Posterior cingulate gyrus (tissue), 11 donors: ENCODE measurements around the gene FOXK2.
A peak's percentile ranks its signal among the peaks of the same experiment; 100 is the strongest.
"Not testable (repeated sequence)": the region's sequence is repeated elsewhere in the genome, so short reads cannot be mapped to it uniquely, and the experiment has no call there.

Experiments used
- DNase-seq, 10 donors: peaks; one replicate each; pipeline versions ENCODE4 v3.0.0 to v3.0.0-alpha.2; 2020 to 2021; ENCODE audit warnings: mixed read lengths in 3 of 10
- intact Hi-C: fragments of 100-400 bp; cut with DNase I; formaldehyde crosslinking; loops from one replicate; pipeline ENCODE4 v1.15.1; 2023

Gene FOXK2

DNA sequence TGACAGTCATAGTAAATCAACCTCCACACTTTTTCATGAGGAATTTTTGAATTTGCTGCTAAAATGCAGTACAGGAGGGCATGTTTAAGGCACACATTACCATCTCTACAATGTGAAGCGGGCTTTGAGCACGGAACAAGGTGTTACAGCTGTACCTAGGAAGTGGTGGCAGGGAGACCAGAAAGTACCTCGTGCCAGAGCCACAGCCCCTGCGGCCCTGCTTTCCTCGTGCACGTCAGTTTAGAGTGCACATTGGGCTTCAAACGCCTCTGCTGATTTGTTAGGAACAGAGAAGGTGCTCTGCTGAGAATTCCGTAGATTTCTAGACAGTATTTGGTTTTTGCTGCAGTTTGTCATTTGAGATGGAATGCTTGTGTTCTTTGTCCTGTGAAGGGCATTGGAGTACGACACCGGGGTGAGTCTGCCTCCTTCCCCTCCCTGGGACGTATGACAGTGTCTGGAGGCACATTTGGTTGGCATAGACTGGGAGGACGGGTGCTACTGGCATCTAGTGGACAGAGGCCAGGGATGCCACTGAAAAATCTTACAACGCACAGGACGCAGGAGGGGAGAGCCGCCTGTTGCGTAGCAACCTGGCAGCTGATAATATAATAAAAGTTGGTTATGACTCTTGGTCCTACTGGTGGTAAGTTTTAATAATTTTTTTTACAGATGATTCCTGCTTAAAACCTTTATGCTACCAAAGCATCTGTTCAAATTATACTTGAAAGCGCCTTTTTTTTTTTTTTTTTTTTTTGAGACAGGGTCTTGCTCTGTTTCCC is 9.1 kb downstream of the FOXK2 start:
- peak in 8 of 10 donors; percentile 59 to 95 (median 64) for DNase-seq
- intact Hi-C loops: no loop called here

DNA sequence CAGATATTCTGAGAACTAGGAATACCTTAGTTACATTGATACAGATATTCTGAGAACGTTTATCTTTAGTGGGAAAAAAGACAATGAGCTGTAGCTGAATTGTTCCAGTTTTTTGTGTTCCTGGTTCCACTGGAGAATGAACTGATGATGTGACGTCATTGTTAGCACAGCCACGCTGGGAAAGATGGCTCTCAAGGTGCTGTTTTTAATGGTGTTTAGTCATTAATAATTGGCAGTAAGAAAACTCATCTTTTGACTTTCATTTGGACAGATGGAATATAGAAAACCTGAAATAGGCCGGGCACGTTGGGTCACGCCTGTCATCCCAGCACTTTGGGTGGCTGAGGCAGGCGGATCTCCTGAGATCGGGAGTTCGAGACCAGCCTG is 10.4 kb downstream of the FOXK2 start:
- intact Hi-C loops: no loop called here
- no peak for DNase-seq

DNA sequence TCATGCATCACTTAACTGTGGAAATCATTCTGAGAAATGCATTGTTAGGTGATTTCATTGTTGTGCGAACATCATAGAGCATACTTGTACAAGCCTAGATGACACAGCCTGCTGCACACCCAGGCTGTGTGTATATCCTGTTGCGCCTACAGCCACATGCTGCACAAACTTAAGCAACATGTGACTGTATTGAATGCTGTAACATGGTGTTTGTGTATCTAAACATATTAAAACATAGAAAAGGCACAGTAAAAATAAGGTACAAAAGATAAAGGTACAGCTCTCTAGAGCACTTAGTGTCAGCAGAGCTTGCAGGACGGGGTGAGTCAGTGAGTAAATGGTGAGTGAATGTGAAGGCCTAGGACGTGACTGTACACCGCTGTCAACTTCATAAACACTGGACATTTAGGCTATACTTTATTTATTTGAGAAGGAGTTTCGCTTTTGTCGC is 11.9 kb downstream of the FOXK2 start:
- intact Hi-C loops: no loop called here
- DNase-seq: peak in 1 of 10 donors; percentile 5

DNA sequence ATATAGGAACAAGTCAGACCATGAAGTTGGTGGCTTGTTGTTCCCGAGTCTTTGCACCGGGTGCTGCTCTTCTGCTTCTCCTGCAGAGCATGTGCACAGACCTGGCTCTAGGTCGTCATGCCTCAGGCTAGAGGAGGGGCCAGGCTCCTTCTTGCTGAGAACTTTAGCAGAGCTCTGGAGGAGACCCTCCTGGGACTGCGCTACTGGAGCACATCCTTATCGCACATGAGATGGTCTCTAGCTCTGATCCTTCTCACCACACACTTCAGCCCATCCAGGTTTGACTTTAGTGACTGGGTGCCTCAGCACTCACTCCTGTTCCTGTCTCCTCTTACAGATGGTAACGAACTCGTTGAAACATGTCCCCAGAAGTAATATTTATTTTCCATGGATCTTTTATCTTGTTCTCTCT is 14.9 kb downstream of the FOXK2 start:
- peak in 1 of 10 donors; percentile 29 for DNase-seq
- intact Hi-C loops: no loop called here

DNA sequence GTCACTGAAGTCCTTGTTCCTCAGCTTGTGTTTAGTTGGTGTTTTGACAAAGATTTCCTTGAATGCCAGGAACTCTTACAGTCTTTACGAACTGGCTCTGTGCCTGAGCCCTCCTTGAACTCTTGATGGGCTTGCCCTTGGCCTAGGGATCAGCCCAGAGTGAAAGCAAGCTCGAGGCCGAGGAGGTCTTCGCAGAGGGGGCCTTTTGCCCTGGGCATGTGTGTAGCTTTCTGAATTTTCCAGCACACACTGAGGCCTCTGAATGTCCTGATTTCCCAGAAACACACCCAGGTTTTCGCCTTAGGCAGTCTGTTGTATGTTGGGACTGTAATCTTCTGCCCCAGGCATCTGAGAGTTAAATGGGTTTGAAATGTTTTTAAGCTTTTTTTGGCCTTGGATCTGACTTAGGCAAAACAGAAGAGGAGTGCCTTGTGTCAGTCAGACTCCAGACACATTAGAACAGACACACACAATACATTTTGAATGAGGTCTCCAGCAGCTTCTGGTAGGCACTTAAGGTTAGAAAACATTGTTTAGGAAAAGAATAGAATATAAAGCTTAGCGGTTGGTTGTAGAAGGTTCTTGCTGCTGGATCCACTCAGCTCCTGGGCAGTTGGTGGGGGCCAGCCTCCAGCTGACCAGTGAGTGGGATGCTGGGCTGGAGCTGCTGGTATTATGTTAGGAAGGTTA is 17.1 kb downstream of the FOXK2 start:
- peak in 2 of 10 donors; percentile 43 to 59 for DNase-seq
- intact Hi-C loops: no loop called here

DNA sequence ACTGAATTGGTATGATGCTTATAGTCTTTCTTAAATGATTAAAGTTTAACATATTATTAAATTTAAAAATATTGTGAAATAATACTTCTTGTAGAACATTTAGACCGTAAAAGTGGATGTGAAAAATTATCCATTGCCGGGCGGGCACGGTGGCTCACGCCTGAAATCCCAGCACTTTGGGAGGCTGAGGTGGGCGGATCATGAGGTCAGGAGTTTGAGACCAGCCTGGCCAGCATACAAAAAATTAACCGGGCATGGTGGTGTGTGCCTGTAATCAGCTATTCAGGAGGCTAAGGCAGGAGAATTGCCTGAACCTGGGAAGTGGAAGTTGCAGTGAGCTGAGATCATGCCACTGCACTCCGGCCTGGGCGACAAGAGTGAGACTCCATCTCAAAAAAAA is 17.7 kb downstream of the FOXK2 start:
- peak in 2 of 10 donors; percentile 20 to 55 for DNase-seq
- intact Hi-C loops: not testable (repeated sequence)

DNA sequence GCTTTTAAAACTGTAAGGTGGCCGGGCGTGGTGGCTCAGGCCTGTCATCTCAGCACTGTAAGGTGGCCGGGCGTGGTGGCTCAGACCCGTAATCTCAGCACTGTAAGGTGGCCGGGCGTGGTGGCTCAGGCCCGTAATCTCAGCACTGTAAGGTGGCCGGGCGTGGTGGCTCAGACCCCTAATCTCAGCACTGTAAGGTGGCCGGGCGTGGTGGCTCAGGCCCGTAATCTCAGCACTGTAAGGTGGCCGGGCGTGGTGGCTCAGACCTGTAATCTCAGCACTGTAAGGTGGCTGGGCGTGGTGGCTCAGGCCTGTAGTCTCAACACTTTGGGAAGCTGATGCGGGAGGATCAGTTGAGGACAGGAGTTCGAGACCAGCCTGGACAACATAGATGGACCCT is 19.5 kb downstream of the FOXK2 start:
- intact Hi-C loops: not testable (repeated sequence)
- peak in 2 of 10 donors; percentile 16 to 49 for DNase-seq

DNA sequence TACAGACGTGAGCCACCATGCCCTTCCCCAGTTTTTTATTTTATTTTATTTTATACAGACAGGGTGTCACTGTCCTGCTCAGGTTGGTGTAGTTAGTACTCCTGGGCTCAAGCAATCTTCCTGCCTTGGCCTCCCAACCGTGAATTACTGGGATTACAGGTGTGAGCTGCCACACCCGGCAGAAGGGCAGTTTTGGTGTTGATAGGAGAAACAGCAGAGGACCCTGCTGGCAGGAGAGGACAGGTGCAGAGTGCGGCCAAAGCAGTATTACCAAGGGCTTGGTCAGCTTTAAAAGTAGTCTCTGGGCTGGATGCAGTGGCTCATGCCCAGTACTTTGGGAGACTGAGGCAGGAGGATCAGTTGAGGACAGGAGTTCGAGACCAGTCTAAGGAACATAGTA is 22.9 kb downstream of the FOXK2 start:
- peak in 1 of 10 donors; percentile 13 for DNase-seq
- intact Hi-C loops: no loop called here

DNA sequence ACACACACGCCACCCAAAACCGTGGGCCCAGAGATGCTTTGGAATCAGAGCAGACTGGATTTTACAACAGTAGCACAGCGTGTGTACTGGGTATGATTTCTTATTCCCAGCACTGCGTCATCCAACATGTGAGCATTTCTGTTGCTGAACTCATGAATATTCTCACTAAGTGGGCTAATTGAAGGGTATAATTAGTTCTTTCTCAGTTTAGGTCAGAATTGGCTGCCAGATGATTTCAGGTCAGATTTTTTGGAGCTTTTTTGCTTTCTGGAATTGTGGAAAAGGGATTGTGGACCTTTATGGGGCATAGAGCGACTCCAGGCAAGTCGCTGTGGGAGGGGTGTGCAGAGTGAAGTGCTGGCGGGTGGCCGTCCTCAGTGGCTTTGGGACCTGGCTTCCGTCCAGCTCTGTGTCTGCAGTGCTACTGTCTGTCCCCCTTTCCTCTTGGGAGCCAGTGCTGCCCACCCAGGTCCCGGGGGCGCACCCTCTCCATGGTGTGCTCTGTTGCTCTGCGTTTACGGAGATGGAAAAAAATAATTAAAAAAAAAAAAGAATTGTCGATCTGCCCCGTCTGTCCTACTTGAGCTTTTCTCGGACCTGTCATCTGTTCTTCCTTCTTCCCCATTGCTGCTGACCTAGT is 25.0 kb downstream of the FOXK2 start:
- peak in 4 of 10 donors; percentile 40 to 89 (median 64) for DNase-seq
- intact Hi-C loops: no loop called here

DNA sequence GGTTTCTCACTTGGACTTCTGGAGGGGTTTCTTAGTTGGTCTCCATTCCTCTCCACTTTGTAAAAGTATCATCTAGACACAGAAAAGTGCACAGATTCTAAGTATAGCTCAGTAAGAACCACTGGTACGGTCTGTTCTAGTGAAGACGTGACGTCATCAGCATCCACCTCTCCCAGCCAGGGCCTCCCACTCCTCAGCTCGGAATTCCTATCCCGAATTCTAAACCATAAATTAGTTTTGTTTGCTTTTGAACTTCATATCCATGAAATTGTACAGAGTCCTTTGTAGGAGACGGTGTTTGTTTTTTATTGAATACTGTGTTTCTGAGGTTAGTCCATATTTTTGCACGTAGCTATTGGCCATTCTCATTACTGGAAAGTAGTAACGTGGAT is 25.5 kb downstream of the FOXK2 start:
- intact Hi-C loops: no loop called here
- DNase-seq: peak in 2 of 10 donors; percentile 72 to 76

DNA sequence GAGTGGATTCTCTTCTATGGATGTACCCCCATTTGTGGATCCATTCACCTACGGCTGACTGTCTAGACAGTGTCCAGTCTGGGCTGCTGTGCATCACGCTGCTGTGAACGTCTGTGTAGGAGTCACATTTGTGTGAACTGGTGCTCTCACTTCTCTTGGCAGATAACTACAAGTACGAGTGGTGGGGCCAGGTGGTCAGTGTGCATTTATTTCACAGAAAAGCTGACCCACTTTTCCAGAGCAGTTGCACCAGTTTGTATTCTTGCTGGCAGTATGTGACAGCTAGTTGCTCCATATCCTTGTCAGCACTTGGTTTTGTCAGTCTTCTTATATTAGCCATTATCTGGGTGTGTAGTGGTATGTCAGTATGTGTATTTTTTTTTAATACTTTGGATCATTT is 28.4 kb downstream of the FOXK2 start:
- intact Hi-C loops: no loop called here
- peak in 2 of 10 donors; percentile 10 to 55 for DNase-seq

DNA sequence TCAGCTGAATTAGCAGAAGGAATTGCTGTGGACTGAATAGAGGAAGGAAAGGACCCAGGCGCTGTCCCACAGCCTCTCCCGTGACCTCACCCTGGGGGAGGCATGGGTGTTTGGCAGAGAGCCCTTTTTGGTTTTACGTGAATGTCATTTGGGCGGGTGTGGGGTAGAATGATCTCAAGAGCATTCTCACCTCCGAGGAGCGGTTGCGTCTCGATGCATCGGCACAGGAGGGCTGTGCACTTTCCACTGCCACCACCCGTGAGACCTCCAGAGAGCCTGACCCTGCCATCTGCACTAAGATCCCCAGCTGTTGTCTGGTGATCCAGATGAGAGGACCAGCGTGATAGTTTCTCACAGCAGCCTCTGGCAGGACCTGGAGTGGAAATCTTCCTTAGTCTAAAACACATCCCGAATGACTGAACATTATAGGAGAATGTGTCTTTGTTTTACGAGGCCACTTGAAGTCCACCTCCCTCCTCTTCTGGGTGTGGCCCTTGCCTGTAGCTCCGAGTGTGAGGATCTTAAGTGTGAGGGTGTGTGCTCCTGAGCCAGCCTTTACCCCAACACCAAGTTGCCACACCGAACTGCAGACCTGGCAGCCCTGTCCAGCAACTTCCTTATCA is 29.3 kb downstream of the FOXK2 start:
- peak in 2 of 10 donors; percentile 49 to 56 for DNase-seq
- intact Hi-C loops: no loop called here

DNA sequence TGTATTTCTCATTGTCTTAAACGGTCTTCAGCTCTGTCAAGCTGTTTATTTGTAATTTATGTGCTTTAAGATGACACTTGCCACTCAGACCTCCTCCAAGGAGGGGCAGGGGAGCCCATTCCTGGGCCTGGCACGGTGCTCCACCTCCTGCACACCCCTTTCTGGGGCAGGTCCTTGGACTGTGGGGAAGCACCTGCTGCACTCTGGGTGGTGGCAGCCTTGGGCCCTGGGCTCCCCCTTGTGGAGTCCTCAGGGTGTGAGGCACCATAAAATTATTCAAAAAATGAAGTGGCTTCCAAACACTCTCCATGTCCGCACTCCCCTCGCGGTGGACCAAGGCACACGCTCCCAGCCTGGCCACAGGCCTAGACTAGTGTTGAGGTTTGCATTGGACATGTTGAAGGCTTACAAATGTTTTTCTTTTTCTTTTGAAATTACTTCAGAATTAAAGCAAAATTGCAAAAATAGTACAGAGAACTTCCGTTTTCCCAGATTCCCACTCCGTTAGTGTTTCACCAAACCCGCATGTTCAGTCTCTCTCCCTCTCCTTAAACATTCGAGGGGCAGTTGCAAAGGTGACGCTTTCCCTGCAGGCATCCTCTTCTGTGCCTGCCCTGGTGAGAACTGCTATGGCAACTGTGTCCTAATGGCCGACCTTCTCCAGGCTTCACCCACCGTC is 32.4 kb downstream of the FOXK2 start:
- DNase-seq: peak; percentile 26 to 94 (median 56)
- intact Hi-C loops: loop anchor here (10.0 kb wide), 2 partner anchors 57 to 197 kb away; partner anchors contain the start of gene TEX19

DNA sequence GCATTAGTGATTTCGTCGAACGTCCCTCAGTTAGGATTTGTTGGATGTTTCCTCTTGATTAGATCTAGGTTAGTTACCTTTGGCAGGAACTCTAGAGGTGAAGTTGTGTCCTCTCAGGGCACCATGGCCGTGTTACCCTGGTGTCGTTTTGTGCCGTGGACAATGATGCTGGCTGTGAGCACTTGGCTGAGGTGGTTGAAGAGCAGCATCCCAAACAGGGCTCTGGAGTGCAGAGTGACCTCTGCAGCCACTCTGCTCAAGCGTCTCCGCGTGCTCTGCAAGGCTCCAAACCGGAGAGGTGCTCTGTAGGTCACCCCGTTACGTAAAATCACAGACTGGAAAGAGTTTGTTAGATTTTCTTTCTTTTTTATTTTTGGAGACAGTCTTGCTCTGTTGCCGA is 33.0 kb downstream of the FOXK2 start:
- peak in 2 of 10 donors; percentile 6 to 59 for DNase-seq
- intact Hi-C loops: loop anchor here (10.0 kb wide), 2 partner anchors 58 to 198 kb away; partner anchors contain the start of gene TEX19

DNA sequence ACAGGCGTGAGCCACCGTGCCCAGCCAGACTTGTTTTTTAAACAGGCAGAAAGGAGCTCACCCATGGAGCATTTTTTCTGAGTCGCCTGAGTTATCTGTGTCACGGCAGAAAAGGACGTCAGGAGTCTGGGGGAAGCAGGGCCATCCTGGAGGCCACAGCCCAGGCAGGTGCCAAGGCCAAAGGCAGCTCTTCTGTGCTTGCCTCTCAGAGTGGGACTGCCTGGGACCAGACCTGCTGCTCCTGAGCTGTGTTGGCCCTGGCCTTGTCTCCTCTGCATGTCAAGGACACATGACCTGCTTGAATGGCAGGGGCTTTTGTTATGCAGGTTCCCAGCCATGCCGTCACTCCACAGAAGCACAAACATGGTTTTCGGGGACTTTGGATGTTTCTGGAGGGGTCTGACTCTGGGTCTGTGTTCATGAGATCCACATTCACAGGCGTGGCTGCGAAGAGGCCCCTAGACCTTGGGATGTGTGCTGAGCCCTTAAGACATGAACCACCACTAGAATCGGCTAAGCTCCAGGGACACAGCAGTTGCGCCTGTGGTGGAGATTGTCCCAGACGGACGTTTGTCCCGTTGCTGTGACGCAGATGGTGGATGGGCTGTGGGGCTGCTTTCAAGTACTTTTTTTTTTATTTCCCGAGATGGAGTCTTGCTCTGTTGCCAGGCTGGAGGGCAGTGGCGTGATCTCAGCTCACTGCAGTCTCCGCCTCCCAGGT is 33.8 kb downstream of the FOXK2 start:
- DNase-seq: peak in 1 of 10 donors; percentile 85
- intact Hi-C loops: loop anchor here (10.0 kb wide), 2 partner anchors 59 to 199 kb away; partner anchors contain the start of gene TEX19

DNA sequence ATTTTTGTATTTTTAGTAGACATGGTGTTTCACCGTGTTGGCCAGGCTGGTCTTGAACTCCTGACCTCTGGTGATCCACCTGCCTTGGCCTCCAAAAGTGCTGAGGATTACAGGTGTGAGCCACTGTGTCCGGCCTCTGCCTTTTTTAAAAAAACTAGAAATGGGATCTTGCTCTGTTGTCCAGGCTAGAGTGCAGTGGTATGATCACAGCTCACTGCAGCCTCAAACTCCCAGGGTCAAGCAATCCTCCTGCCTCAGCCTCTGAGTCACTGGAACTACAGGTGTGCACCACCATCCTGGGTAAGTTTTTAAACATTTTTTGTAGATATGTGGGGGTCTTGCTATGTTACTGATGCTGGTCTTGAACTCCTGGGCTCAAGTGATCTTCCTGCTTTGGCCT is 38.0 kb downstream of the FOXK2 start:
- intact Hi-C loops: loop anchor here (10.0 kb wide), 2 partner anchors 63 to 203 kb away; partner anchors contain the start of gene TEX19
- DNase-seq: peak in 1 of 10 donors; percentile 2

DNA sequence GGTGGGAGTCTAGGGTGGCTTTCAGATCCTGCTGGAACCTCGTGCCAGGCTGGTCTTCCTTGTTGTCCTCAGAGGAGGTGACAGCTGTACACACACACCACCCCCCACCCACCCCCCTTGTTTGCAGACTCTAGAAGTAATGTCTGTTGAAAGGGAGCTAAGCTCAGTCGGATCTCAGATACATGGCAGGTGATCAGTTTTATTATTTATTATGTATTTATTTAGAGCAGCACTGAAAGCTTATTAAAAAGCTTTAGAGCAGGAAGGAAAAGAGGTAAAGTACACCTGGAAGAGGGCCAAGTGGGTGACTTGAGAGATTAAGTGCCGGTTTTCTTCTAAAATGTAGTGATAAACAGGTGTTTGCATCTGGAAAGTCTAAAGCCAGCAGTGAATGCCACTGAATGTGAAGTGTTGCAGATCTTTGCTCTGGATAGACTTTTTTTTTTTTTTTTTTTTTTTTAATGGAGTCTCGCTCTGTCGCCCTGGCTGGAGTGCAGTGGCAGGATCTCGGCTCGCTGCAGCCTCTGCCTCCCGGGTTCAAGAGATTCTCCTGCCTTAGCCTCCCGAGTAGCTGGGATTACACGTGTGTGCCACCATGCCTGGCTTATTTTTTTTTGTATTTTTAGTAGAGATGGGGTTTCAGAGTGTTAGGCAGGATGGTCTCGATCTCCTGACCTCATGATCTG is 40.2 kb downstream of the FOXK2 start:
- intact Hi-C loops: loop anchor here (10.0 kb wide), 2 partner anchors 65 to 205 kb away; partner anchors contain the start of gene TEX19
- DNase-seq: peak in 1 of 10 donors; percentile 11

DNA sequence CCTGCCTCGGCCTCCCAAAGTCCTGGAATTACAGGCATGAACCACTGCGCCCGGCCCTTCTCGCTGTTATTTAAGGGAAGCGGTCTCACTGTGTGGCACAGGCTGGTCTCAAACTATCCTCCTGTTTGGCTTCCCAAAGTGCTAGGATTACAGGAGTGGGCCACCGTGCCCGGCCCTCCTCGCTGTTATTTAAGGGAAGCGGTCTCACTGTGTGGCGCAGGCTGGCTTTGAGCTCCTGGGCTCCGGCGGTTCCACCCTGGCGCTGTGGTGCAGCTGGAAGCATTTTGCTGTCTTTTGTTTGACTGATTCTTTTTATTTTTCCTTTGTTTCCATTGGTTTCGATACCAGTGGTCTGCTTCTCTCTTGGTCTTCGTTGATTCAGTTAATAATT is 40.7 kb downstream of the FOXK2 start:
- peak in 3 of 10 donors; percentile 42 to 89 (median 74) for DNase-seq
- intact Hi-C loops: no loop called here
